Measurements from ENCODE around the gene OTUD5.

Gene OTUD5

GRCh38 chrX:48919360-48919841 is 38.0 kb downstream of the OTUD5 start:
- DNase-seq (ENCODE audit: extremely low spot score): peak; percentile 17
- ChIA-PET POLR2A (interaction anchor here (0.6 to 1.7 kb wide), 2 partner anchors 118 to 182 kb away, joined by 4 read pairs; partner anchors contain the start of gene HDAC6), CTCF (no interaction called here)
- TF ChIP-seq FOXM1 (IDR thresholded peaks at IDR 0.05; ENCODE audit: borderline replicate concordance) (no peak), SUZ12 (IDR thresholded peaks at IDR 0.05) (no peak), LEF1 (IDR thresholded peaks at IDR 0.05; ENCODE audit: borderline replicate concordance) (no peak), PKNOX1 (IDR thresholded peaks at IDR 0.05) (no peak), FOXK2 (IDR thresholded peaks at IDR 0.05) (no peak), SP1 (IDR thresholded peaks at IDR 0.05) (no peak), ELF4 (IDR thresholded peaks at IDR 0.05) (no peak), NFRKB (IDR thresholded peaks at IDR 0.05) (no peak), ARNT (IDR thresholded peaks at IDR 0.05) (no peak), HDGF (IDR thresholded peaks at IDR 0.05; ENCODE audit: borderline replicate concordance) (no peak), ZNF384 (IDR thresholded peaks at IDR 0.05) (no peak), CTBP1 (IDR thresholded peaks at IDR 0.05; ENCODE audit: borderline replicate concordance) (no peak), FOXA1 (IDR thresholded peaks at IDR 0.05) (no peak), TARDBP (IDR thresholded peaks at IDR 0.05) (no peak), L3MBTL2 (conservative IDR thresholded peaks at IDR 0.05) (no peak), BHLHE40 (IDR thresholded peaks at IDR 0.05; ENCODE audit: borderline replicate concordance) (no peak)

GRCh38 chrX:48918643-48919340 is 38.6 kb downstream of the OTUD5 start, which contains the start of gene PIM2:
PIM2 (minus strand) TSS chrX:48919024; CDS start chrX:48918834, 190 bp downstream.
- ChIA-PET POLR2A (interaction anchor here (0.6 kb wide), 1 partner anchor 117 kb away, joined by 4 read pairs; the partner anchor contains the start of gene HDAC6), CTCF (no interaction called here)
- TF ChIP-seq ELF4 (IDR thresholded peaks at IDR 0.05): 0 out of 2 replicates have a peak, but pooled peaks have one; percentile 46
- TF ChIP-seq SUZ12 (IDR thresholded peaks at IDR 0.05): no peak
- TF ChIP-seq ZNF384 (IDR thresholded peaks at IDR 0.05): no peak
- peak; percentile 91 for DNase-seq (ENCODE audit: extremely low spot score)

- no peak for DNase-seq (ENCODE audit: extremely low spot score)
- ChIA-PET CTCF (no interaction called here), POLR2A (no interaction called here)
- TF ChIP-seq SP1 (IDR thresholded peaks at IDR 0.05) (no peak), L3MBTL2 (conservative IDR thresholded peaks at IDR 0.05) (0 out of 2 replicates have a peak, but pooled peaks have one; percentile 66), ARNT (IDR thresholded peaks at IDR 0.05) (no peak)
Measured at GRCh38 chrX:48918301-48918642, 39.1 kb downstream of the OTUD5 start.

GRCh38 chrX:48917139-48918001 is 40.0 kb downstream of the OTUD5 start:
- ChIA-PET POLR2A (no interaction called here), CTCF (interaction anchor here (0.7 kb wide), 1 partner anchor 285 kb away, joined by 3 read pairs; no protein-coding TSS in a partner anchor)
- peak; percentile 90 for DNase-seq (ENCODE audit: extremely low spot score)
- TF ChIP-seq PKNOX1 (IDR thresholded peaks at IDR 0.05) (no peak), SP1 (IDR thresholded peaks at IDR 0.05) (no peak), FOXA1 (IDR thresholded peaks at IDR 0.05) (no peak), LEF1 (IDR thresholded peaks at IDR 0.05; ENCODE audit: borderline replicate concordance) (no peak), TARDBP (IDR thresholded peaks at IDR 0.05) (no peak), BHLHE40 (IDR thresholded peaks at IDR 0.05; ENCODE audit: borderline replicate concordance) (no peak)

- POLR2A ChIA-PET: interaction anchor here (0.8 kb wide), 1 partner anchor 43 kb away, joined by 3 read pairs; no protein-coding TSS in a partner anchor
- TF ChIP-seq FOXM1 (IDR thresholded peaks at IDR 0.05; ENCODE audit: borderline replicate concordance): no peak
- TF ChIP-seq ZNF384 (IDR thresholded peaks at IDR 0.05): no peak
- no peak for TF ChIP-seq SUZ12 (IDR thresholded peaks at IDR 0.05)
- DNase-seq (ENCODE audit: extremely low spot score): no peak
- CTCF ChIA-PET: no interaction called here
Measured at GRCh38 chrX:48914593-48915493, 42.6 kb downstream of the OTUD5 start.

- ChIA-PET CTCF (no interaction called here), POLR2A (no interaction called here)
- TF ChIP-seq LEF1 (IDR thresholded peaks at IDR 0.05; ENCODE audit: borderline replicate concordance) (no peak), HDGF (IDR thresholded peaks at IDR 0.05; ENCODE audit: borderline replicate concordance) (no peak), CTBP1 (IDR thresholded peaks at IDR 0.05; ENCODE audit: borderline replicate concordance) (no peak), ARNT (IDR thresholded peaks at IDR 0.05) (no peak), SUZ12 (IDR thresholded peaks at IDR 0.05) (no peak), FOXA1 (IDR thresholded peaks at IDR 0.05) (no peak), FOXK2 (IDR thresholded peaks at IDR 0.05) (no peak)
- no peak for DNase-seq (ENCODE audit: extremely low spot score)
Measured at GRCh38 chrX:48913605-48914366, 43.6 kb downstream of the OTUD5 start.

All from HEK293T (cell line).